Measurements from ENCODE around the gene STING1.
"Not testable (repeated sequence)": the region's sequence is repeated elsewhere in the genome, so short reads cannot be mapped to it uniquely, and the experiment has no call there.

The STING1 gene

GRCh38 chr5:139451878-139452660, 30.5 kb downstream of the STING1 start:
- TF ChIP-seq, protein P1, sequence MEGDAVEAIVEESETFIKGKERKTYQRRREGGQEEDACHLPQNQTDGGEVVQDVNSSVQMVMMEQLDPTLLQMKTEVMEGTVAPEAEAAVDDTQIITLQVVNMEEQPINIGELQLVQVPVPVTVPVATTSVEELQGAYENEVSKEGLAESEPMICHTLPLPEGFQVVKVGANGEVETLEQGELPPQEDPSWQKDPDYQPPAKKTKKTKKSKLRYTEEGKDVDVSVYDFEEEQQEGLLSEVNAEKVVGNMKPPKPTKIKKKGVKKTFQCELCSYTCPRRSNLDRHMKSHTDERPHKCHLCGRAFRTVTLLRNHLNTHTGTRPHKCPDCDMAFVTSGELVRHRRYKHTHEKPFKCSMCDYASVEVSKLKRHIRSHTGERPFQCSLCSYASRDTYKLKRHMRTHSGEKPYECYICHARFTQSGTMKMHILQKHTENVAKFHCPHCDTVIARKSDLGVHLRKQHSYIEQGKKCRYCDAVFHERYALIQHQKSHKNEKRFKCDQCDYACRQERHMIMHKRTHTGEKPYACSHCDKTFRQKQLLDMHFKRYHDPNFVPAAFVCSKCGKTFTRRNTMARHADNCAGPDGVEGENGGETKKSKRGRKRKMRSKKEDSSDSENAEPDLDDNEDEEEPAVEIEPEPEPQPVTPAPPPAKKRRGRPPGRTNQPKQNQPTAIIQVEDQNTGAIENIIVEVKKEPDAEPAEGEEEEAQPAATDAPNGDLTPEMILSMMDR (conservative IDR thresholded peaks at IDR 0.05; ENCODE audit: low read length) = no peak
- no peak for DNase-seq (ENCODE audit: low read depth)
- no peak overlapping the region for H3K4me3 ChIP-seq (ENCODE audit: low read length)

DNA sequence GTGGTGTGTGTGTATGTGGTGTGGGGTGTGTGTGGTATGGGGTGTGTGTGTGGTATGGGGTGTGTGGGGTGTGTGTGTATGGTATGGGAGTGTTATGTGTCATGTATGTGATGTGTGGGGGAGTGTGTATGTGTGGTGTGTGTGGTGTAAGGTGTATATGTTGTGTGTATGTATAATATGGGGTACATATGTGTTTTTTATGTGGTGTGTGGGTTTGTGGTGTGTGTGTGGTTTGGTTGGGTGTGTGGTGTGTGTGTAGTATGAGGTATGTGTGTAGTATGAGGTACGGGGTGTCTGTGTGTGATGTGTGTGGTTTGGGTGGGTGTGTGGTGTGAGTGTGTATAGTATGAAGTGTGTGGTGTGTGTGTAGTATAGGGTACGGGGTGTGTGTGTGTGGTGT, 31.4 kb downstream of the STING1 start:
- TF ChIP-seq, protein P1 (conservative IDR thresholded peaks at IDR 0.05; ENCODE audit: low read length) = no peak
- H3K4me3 ChIP-seq (ENCODE audit: low read length) = no peak overlapping the region
- no peak for DNase-seq (ENCODE audit: low read depth)

DNA sequence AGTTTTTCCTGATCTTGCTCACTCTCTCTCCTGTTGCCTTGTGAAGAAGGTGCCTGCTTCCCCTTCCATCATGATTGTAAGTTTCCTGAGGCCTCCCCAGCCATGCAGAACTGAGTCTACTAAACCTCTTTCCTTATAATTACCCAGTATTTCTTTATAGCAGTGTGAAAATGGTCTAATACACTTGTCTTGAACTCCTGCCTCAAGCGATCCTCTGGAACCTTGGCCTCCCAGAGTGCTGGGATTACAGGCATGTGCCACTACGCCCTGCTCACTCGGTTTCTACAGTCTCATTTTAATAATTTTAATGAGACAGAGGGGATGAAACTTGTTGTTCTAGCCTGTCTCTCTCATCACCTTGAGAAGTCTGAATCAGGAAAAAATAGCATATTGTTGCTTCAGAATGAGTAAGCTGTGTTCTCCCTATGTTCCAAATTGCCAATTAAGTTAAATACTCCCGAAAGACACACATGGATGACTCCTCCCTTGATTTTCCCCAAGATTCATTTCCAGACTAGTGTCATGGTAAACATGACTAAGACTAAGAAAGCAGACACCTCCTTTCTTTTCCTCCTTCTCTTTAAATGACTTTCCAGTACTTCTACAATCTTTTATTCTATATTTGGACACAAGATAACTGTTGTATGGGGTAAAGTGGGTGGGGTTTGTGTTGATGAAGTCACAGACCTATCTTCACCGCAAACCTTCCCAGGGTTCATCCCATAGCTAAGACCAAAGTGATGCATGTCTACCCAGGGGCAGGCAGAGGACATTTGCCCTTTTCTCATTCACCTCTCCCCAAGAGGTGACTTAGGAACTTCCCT, 35.4 kb downstream of the STING1 start:
- no peak overlapping the region for H3K4me3 ChIP-seq (ENCODE audit: low read length)
- TF ChIP-seq, protein P1 (conservative IDR thresholded peaks at IDR 0.05; ENCODE audit: low read length) = no peak
- peak; percentile 58 for DNase-seq (ENCODE audit: low read depth)

DNA sequence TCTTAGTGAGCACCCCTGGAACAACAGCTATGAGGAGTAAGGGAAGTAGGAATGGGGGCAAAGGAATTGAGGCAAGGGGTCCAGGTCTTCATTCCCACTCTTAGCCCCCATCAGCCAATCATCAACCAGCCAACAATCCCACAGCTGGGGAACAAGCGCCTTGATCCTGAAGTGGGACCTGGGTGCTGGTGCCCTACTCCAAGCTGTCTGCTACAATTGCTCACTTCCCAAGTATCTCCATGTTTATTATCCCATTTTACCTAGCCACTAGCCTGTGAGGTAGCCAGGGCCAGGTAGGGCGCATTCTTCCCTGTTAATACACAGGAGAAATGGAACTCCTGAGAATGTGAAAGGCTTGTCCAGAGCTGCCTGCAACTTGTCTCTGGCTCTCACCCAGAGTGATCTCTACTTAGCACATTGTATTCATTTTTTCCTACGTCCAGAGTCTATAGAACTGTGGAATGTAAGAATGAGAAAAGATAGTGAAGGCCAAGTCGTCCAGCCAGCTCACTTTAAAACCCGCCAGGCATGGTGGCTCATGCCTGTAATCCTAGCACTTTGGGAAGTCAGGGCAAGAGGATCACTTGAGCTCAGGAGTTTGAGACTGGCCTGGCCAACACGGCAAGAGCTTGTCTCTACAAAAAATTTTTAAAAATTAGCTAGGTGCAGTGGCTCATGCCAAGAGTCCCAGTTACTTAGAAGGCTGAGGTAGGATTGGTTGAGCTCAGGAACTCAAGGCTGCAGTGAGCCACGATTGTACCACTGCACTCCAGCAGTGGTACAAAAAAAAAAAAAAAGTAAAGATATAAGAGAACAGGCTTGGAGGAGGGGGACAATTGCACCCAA, 37.0 kb downstream of the STING1 start:
- peak; percentile 87 for DNase-seq (ENCODE audit: low read depth)
- TF ChIP-seq, protein P1 (conservative IDR thresholded peaks at IDR 0.05; ENCODE audit: low read length) = no peak
- H3K4me3 ChIP-seq (ENCODE audit: low read length) = no peak overlapping the region

- TF ChIP-seq, protein P1 (conservative IDR thresholded peaks at IDR 0.05; ENCODE audit: low read length) = no peak
- no peak overlapping the region for H3K4me3 ChIP-seq (ENCODE audit: low read length)
- peak; percentile 95 for DNase-seq (ENCODE audit: low read depth)
Measured at GRCh38 chr5:139443831-139444453, 38.6 kb downstream of the STING1 start.

GRCh38 chr5:139440416-139440815, 42.1 kb downstream of the STING1 start:
- not testable (repeated sequence) for DNase-seq (ENCODE audit: low read depth); H3K4me3 ChIP-seq (ENCODE audit: low read length)

Measured in AG10803 (cell line).